HepG2 (cell line): ENCODE data around the gene HINT1. TPM values are rescaled to one million over a fixed set of nuclear protein-coding genes. Genes with fewer than 3 reads are reported as not detected.

Experiments
- DMTF1 ChIP-seq: sonication (generic); formaldehyde crosslinking; IDR thresholded peaks from 2 replicates; pipeline ENCODE4 v1.4.0; 2020; ENCODE audit warnings: mild to moderate bottlenecking, missing genetic modification reagents
- ELF3 ChIP-seq: IDR thresholded peaks from 2 replicates; pipeline ENCODE4 v1.6.1; 2016; ENCODE audit warnings: missing genetic modification reagents, missing compliant biosample characterization
- ERF ChIP-seq: IDR thresholded peaks from 2 replicates; pipeline ENCODE4 v1.6.1; 2018; ENCODE audit warnings: missing biosample characterization, missing genetic modification reagents
- HOXD1 ChIP-seq: sonication (generic); formaldehyde crosslinking; IDR thresholded peaks from 2 replicates; pipeline ENCODE4 v1.5.0; 2020; ENCODE audit warnings: missing genetic modification reagents
- MAFK ChIP-seq, 2 experiments: IDR thresholded peaks in 1 of 2; conservative IDR thresholded peaks in 1 of 2; 2 replicates each; pipeline ENCODE4 v1.6.1; 2011; ENCODE audit warnings: improper control_type of control experiment in 2 of 2, low read length in 2 of 2
- NFE2L1 ChIP-seq: sonication (generic); formaldehyde crosslinking; IDR thresholded peaks from 2 replicates; pipeline ENCODE4 v1.4.0; 2020; ENCODE audit warnings: missing genetic modification reagents, mild to moderate bottlenecking, borderline replicate concordance
- RBFOX2 ChIP-seq: fragments of 200-400 bp; formaldehyde crosslinking; IDR thresholded peaks from 2 replicates; pipeline ENCODE4 v1.6.1; 2017; ENCODE audit warnings: low read depth, mild to moderate bottlenecking, low read length
- REST ChIP-seq, 2 experiments: IDR thresholded peaks; 2 replicates each; pipeline ENCODE4 v1.6.1; 2011 to 2012; ENCODE audit warnings: low read length in 2 of 2, borderline replicate concordance in 1 of 2, low read depth in 1 of 2, mild to moderate bottlenecking in 1 of 2, moderate library complexity in 1 of 2
- ZNF660 ChIP-seq: sonication (generic); formaldehyde crosslinking; IDR thresholded peaks from 2 replicates; pipeline ENCODE4 v1.5.1; 2020; ENCODE audit warnings: mild to moderate bottlenecking, low read depth, missing genetic modification reagents, borderline replicate concordance
- polyA plus RNA-seq, 8 experiments: library from polyadenylated mRNA; depleted of rRNA in 3 of 8; stranded (reverse) in 7 of 8; unstranded in 1 of 8; fragments of >200 nt; fragmentation: Illumina TruSeq in 4 of 8; extraction: Trizol in 4 of 8; gene quantifications; 2 replicates each; pipeline versions ENCODE4 v1.2.1 to v1.2.3, GENCODE V29; 2011 to 2016; ENCODE audit warnings: low read depth in 4 of 8, missing spikeins in 1 of 8, mixed read lengths in 1 of 8; ENCODE audit not compliant: insufficient read depth in 1 of 8
- total RNA-seq, 5 experiments: library from RNA; depleted of rRNA; stranded (reverse); fragments of >200 nt; fragmentation: Illumina TruSeq; extraction: Trizol; gene quantifications; 2 replicates each; pipeline ENCODE4 v1.2.3, GENCODE V29; 2016; ENCODE audit warnings: low read depth in 1 of 5
- TF ChIP-seq, protein P1 (sequence below): IDR thresholded peaks from 2 replicates; pipeline ENCODE4 v1.6.1; 2016; ENCODE audit warnings: low read depth
- TF ChIP-seq, protein P2 (sequence below): sonication (generic); formaldehyde crosslinking; IDR thresholded peaks from 2 replicates; pipeline ENCODE4 v1.5.1; 2020; ENCODE audit warnings: mild to moderate bottlenecking, missing genetic modification reagents, moderate library complexity
- TF ChIP-seq, protein P3 (sequence below): sonication (generic); formaldehyde crosslinking; IDR thresholded peaks from 2 replicates; pipeline ENCODE4 v1.8.1; 2022; ENCODE audit warnings: low read depth, mild to moderate bottlenecking, missing genetic modification reagents

The HINT1 gene
- total and polyA plus RNA-seq, 2 of the 13 experiments (the other 11 are each of a cell fraction or from before 2014, with no cell fraction given): 428 to 997 TPM

- TF ChIP-seq RBFOX2 (peak; percentile 64), ZNF660 (CRISPR knock-in tag) (no peak), NFE2L1 (no peak), REST (IDR thresholded peaks at IDR 0.05; ENCODE audit: borderline replicate concordance in 1 of 2, low read depth in 1 of 2, low read length in 2 of 2) (peak in 1 of 2 experiments; percentile 47; a peak in 1 of 4 replicates), HOXD1 (CRISPR knock-in tag) (no peak), ERF (CRISPR knock-in tag) (peak; percentile 27; the same call in 1 of the 2 replicates), ELF3 (peak; percentile 86), DMTF1 (CRISPR knock-in tag) (no peak), MAFK (conservative IDR thresholded peaks at IDR 0.05 in 1 of 2, IDR thresholded peaks at IDR 0.05 in 1 of 2; ENCODE audit: low read length in 2 of 2) (peak in 1 of 2 experiments; percentile 16; a peak in 2 of 4 replicates)
- TF ChIP-seq, protein P1, sequence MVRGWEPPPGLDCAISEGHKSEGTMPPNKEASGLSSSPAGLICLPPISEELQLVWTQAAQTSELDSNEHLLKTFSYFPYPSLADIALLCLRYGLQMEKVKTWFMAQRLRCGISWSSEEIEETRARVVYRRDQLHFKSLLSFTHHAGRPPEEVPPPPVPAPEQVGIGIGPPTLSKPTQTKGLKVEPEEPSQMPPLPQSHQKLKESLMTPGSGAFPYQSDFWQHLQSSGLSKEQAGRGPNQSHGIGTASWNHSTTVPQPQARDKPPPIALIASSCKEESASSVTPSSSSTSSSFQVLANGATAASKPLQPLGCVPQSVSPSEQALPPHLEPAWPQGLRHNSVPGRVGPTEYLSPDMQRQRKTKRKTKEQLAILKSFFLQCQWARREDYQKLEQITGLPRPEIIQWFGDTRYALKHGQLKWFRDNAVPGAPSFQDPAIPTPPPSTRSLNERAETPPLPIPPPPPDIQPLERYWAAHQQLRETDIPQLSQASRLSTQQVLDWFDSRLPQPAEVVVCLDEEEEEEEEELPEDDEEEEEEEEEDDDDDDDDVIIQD (CRISPR knock-in tag): peak; percentile 78; the same call in 1 of the 2 replicates
- TF ChIP-seq, protein P2, sequence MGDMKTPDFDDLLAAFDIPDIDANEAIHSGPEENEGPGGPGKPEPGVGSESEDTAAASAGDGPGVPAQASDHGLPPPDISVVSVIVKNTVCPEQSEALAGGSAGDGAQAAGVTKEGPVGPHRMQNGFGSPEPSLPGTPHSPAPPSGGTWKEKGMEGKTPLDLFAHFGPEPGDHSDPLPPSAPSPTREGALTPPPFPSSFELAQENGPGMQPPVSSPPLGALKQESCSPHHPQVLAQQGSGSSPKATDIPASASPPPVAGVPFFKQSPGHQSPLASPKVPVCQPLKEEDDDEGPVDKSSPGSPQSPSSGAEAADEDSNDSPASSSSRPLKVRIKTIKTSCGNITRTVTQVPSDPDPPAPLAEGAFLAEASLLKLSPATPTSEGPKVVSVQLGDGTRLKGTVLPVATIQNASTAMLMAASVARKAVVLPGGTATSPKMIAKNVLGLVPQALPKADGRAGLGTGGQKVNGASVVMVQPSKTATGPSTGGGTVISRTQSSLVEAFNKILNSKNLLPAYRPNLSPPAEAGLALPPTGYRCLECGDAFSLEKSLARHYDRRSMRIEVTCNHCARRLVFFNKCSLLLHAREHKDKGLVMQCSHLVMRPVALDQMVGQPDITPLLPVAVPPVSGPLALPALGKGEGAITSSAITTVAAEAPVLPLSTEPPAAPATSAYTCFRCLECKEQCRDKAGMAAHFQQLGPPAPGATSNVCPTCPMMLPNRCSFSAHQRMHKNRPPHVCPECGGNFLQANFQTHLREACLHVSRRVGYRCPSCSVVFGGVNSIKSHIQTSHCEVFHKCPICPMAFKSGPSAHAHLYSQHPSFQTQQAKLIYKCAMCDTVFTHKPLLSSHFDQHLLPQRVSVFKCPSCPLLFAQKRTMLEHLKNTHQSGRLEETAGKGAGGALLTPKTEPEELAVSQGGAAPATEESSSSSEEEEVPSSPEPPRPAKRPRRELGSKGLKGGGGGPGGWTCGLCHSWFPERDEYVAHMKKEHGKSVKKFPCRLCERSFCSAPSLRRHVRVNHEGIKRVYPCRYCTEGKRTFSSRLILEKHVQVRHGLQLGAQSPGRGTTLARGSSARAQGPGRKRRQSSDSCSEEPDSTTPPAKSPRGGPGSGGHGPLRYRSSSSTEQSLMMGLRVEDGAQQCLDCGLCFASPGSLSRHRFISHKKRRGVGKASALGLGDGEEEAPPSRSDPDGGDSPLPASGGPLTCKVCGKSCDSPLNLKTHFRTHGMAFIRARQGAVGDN: no peak
- TF ChIP-seq, protein P3, sequence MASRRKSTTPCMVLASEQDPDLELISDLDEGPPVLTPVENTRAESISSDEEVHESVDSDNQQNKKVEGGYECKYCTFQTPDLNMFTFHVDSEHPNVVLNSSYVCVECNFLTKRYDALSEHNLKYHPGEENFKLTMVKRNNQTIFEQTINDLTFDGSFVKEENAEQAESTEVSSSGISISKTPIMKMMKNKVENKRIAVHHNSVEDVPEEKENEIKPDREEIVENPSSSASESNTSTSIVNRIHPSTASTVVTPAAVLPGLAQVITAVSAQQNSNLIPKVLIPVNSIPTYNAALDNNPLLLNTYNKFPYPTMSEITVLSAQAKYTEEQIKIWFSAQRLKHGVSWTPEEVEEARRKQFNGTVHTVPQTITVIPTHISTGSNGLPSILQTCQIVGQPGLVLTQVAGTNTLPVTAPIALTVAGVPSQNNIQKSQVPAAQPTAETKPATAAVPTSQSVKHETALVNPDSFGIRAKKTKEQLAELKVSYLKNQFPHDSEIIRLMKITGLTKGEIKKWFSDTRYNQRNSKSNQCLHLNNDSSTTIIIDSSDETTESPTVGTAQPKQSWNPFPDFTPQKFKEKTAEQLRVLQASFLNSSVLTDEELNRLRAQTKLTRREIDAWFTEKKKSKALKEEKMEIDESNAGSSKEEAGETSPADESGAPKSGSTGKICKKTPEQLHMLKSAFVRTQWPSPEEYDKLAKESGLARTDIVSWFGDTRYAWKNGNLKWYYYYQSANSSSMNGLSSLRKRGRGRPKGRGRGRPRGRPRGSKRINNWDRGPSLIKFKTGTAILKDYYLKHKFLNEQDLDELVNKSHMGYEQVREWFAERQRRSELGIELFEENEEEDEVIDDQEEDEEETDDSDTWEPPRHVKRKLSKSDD (CRISPR knock-in tag): no peak
These were observed 1.6 kb downstream of the HINT1 start (continued) for GRCh38 chr5:131163276-131164119.
